ENCODE data around the gene ARHGAP26. TPM values are rescaled to one million over a fixed set of nuclear protein-coding genes. Genes with fewer than 3 reads are reported as not detected.

Gene ARHGAP26
- total RNA-seq, 4 donors from 2014 or later, result 11.0 to 23.3 (median 14.3) TPM

- TF ChIP-seq POLR2A (IDR thresholded peaks at IDR 0.05), result no peak
- TF ChIP-seq CTCF (IDR thresholded peaks at IDR 0.05), result no peak
- no peak overlapping the region for H3K4me3 ChIP-seq (ENCODE audit: low read depth, poor library complexity, severe bottlenecking)
- no peak for DNase-seq (ENCODE audit: low spot score in 2 of 2)
- intact Hi-C loops (cut with DNase I; ENCODE audit: low total_unique reads), result no loop called here
- 61 to 65% methylated on average over 2 of the region's 2 CpGs for WGBS, 2 donors
Observed at GRCh38 chr5:143233031-143233430, 462.9 kb downstream of the ARHGAP26 start.

- WGBS, 2 donors, result 70 to 73% methylated on average over 9 of the region's 9 CpGs
- no peak overlapping the region for H3K4me3 ChIP-seq (ENCODE audit: low read depth, poor library complexity, severe bottlenecking)
- intact Hi-C loops (cut with DNase I; ENCODE audit: low total_unique reads), result no loop called here
- no peak for TF ChIP-seq POLR2A (IDR thresholded peaks at IDR 0.05)
- no peak for TF ChIP-seq CTCF (IDR thresholded peaks at IDR 0.05)
- peak in 1 of 2 donors; percentile 62 for DNase-seq (ENCODE audit: low spot score in 2 of 2)
Observed at GRCh38 chr5:143234162-143234842, 464.1 kb downstream of the ARHGAP26 start.

GRCh38 chr5:143235423-143235822, 465.2 kb downstream of the ARHGAP26 start:
- peak; percentile 55 to 82 for DNase-seq (ENCODE audit: low spot score in 2 of 2)
- H3K4me3 ChIP-seq (ENCODE audit: low read depth, poor library complexity, severe bottlenecking), result no peak overlapping the region
- 56 to 59% methylated on average over 3 of the region's 3 CpGs for WGBS, 2 donors
- no peak for TF ChIP-seq POLR2A (IDR thresholded peaks at IDR 0.05)
- no peak for TF ChIP-seq CTCF (IDR thresholded peaks at IDR 0.05)
- intact Hi-C loops (cut with DNase I; ENCODE audit: low total_unique reads), result no loop called here

- intact Hi-C loops (cut with DNase I; ENCODE audit: low total_unique reads), result no loop called here
- 78 to 86% methylated on average over 2 of the region's 2 CpGs for WGBS, 2 donors
- TF ChIP-seq POLR2A (IDR thresholded peaks at IDR 0.05) (no peak), CTCF (IDR thresholded peaks at IDR 0.05) (no peak)
- no peak overlapping the region for H3K4me3 ChIP-seq (ENCODE audit: low read depth, poor library complexity, severe bottlenecking)
- DNase-seq (ENCODE audit: low spot score in 2 of 2), result peak in 1 of 2 donors; percentile 14
Observed at GRCh38 chr5:143236682-143237081, 466.5 kb downstream of the ARHGAP26 start.

- WGBS, 2 donors, result 93 to 96% methylated on average over 10 of the region's 10 CpGs
- TF ChIP-seq CTCF (IDR thresholded peaks at IDR 0.05), result no peak
- no peak for TF ChIP-seq POLR2A (IDR thresholded peaks at IDR 0.05)
- intact Hi-C loops (cut with DNase I; ENCODE audit: low total_unique reads), result no loop called here
- no peak overlapping the region for H3K4me3 ChIP-seq (ENCODE audit: low read depth, poor library complexity, severe bottlenecking)
- no peak for DNase-seq (ENCODE audit: low spot score in 2 of 2)
Observed at GRCh38 chr5:143237664-143238063, 467.5 kb downstream of the ARHGAP26 start.

DNA sequence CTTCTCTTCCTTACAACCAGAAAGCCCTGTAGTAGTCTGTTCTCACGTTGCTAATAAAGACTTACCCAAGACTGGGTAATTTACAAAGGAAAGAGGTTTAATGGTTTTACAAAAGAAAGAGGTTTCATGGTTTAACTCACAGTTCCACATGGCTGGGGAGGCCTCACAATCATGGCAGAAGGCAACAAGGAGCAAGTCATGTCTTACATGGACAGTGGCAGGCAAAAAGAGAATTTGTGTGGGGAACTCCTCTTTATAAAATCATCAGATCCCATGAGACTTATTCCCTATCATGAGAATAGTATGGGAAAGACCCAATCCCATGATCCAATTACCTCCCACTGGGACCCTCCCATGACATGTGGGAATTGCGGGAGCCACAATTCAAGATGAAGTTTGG, 468.4 kb downstream of the ARHGAP26 start:
- DNase-seq (ENCODE audit: low spot score in 2 of 2), result no peak
- H3K4me3 ChIP-seq (ENCODE audit: low read depth, poor library complexity, severe bottlenecking), result no peak overlapping the region
- TF ChIP-seq POLR2A (IDR thresholded peaks at IDR 0.05), result no peak
- no peak for TF ChIP-seq CTCF (IDR thresholded peaks at IDR 0.05)
- intact Hi-C loops (cut with DNase I; ENCODE audit: low total_unique reads), result no loop called here
- 95 to 97% methylated on average over 2 of the region's 2 CpGs for WGBS, 2 donors

All from lower leg skin (tissue), 4 donors.